Trophoblast cell (in vitro differentiated cells and primary cell): ENCODE results near the gene RNF32.

ENCODE experiments used
- DNase-seq, 2 donors: peaks; one replicate each; pipeline ENCODE4 v3.0.0-alpha.2; 2016
- H2AFZ ChIP-seq: 2 replicates; pipeline ENCODE4 v1.6.1; 2013; ENCODE audit warnings: low read length, moderate library complexity, mild to moderate bottlenecking; ENCODE audit not compliant: insufficient read depth, poor library complexity
- H2AK5ac ChIP-seq: 2 replicates; pipeline ENCODE4 v1.6.1; 2013; ENCODE audit warnings: mild to moderate bottlenecking, low read length
- H2BK120ac ChIP-seq: 2 replicates; pipeline ENCODE4 v1.6.1; 2013; ENCODE audit warnings: low read length, mild to moderate bottlenecking, moderate library complexity; ENCODE audit not compliant: insufficient read depth, poor library complexity
- H2BK12ac ChIP-seq: 2 replicates; pipeline ENCODE4 v1.6.1; 2013; ENCODE audit warnings: mild to moderate bottlenecking, low read length, moderate library complexity
- H2BK5ac ChIP-seq: 2 replicates; pipeline ENCODE4 v1.6.1; 2013; ENCODE audit warnings: low read length, low read depth, moderate library complexity, mild to moderate bottlenecking; ENCODE audit not compliant: poor library complexity
- H3K14ac ChIP-seq: 2 replicates; pipeline ENCODE4 v1.6.1; 2013; ENCODE audit warnings: mild to moderate bottlenecking, low read length
- H3K18ac ChIP-seq: 2 replicates; pipeline ENCODE4 v1.6.1; 2013; ENCODE audit warnings: mild to moderate bottlenecking, low read length
- H3K23ac ChIP-seq: 2 replicates; pipeline ENCODE4 v1.6.1; 2013; ENCODE audit warnings: low read length
- H3K27ac ChIP-seq: 2 replicates; pipeline ENCODE4 v1.5.1; 2013; ENCODE audit warnings: low read depth, mild to moderate bottlenecking, inconsistent platforms, low read length, moderate library complexity
- H3K27me3 ChIP-seq: 2 replicates; pipeline ENCODE4 v1.6.1; 2013; ENCODE audit warnings: inconsistent platforms, mild to moderate bottlenecking, low read length, moderate library complexity; ENCODE audit not compliant: insufficient read depth
- H3K36me3 ChIP-seq, 2 experiments: 1 replicate in 1 of 2; 2 replicates in 1 of 2; pipeline ENCODE4 v1.6.1; 2013; ENCODE audit warnings: low read length in 2 of 2, mild to moderate bottlenecking in 2 of 2, moderate library complexity in 1 of 2; ENCODE audit not compliant: insufficient read depth in 2 of 2, control insufficient read depth in 1 of 2
- H3K4ac ChIP-seq: 2 replicates; pipeline ENCODE4 v1.6.1; 2013; ENCODE audit warnings: low read depth, mild to moderate bottlenecking, low read length, moderate library complexity
- H3K4me1 ChIP-seq, 2 experiments: 1 replicate in 1 of 2; 2 replicates in 1 of 2; pipeline ENCODE4 v1.6.1; 2013; ENCODE audit warnings: low read length in 2 of 2, mild to moderate bottlenecking in 2 of 2, moderate library complexity in 1 of 2; ENCODE audit not compliant: insufficient read depth in 2 of 2, control insufficient read depth in 1 of 2
- H3K4me2 ChIP-seq: 2 replicates; pipeline ENCODE4 v1.6.1; 2013; ENCODE audit warnings: inconsistent platforms, mild to moderate bottlenecking, low read length, moderate library complexity
- H3K4me3 ChIP-seq: 2 replicates; pipeline ENCODE4 v1.5.1; 2013; ENCODE audit warnings: mild to moderate bottlenecking, low read depth, low read length, inconsistent platforms
- H3K79me1 ChIP-seq: one replicate; pipeline ENCODE4 v1.6.1; 2013; ENCODE audit warnings: low read length
- H3K79me2 ChIP-seq: 2 replicates; pipeline ENCODE4 v1.6.1; 2013; ENCODE audit warnings: low read length, mild to moderate bottlenecking; ENCODE audit not compliant: control insufficient read depth, insufficient read depth, poor library complexity
- H3K9ac ChIP-seq: 2 replicates; pipeline ENCODE4 v1.6.1; 2013; ENCODE audit warnings: mild to moderate bottlenecking, low read length
- H3K9me3 ChIP-seq: 2 replicates; pipeline ENCODE4 v1.6.1; 2013; ENCODE audit warnings: low read depth, mild to moderate bottlenecking, control low read depth, inconsistent platforms, low read length; ENCODE audit not compliant: insufficient read depth
- H4K12ac ChIP-seq: 2 replicates; pipeline ENCODE4 v1.6.1; 2013; ENCODE audit warnings: low read depth, mild to moderate bottlenecking, low read length, moderate library complexity
- H4K8ac ChIP-seq: 2 replicates; pipeline ENCODE4 v1.6.1; 2013; ENCODE audit warnings: low read depth, mild to moderate bottlenecking, low read length, moderate library complexity
- H4K91ac ChIP-seq: one replicate; pipeline ENCODE4 v1.6.1; 2013; ENCODE audit warnings: low read depth, mild to moderate bottlenecking, low read length, moderate library complexity
- WGBS: extraction: QIAGEN DNeasy Blood & Tissue Kit; methylation state at CpG from one replicate; pipeline ENCODE4 v1.1.7; 2013; ENCODE audit warnings: missing lambda C conversion rate; ENCODE audit not compliant: insufficient read length, insufficient coverage; ENCODE audit errors: extremely low coverage; 5-methylcytosine and 5-hydroxymethylcytosine counted together

The RNF32 gene

GRCh38 chr7:156652886-156653568 is 12.5 kb downstream of the RNF32 start:
- Histone ChIP-seq H3K23ac (no peak overlapping the region), H3K18ac (no peak overlapping the region), H2AK5ac (no peak overlapping the region), H2AFZ (no peak overlapping the region), H3K4ac (no peak overlapping the region), H4K91ac (no peak overlapping the region), H3K4me1 (no peaks in the 10 kb centered on the region), H3K27ac (no peak overlapping the region), H3K79me1 (no peaks in the 10 kb centered on the region), H3K27me3 (no peaks in the 10 kb centered on the region), H3K14ac (no peak overlapping the region), H4K12ac (no peak overlapping the region), H2BK120ac (no peak overlapping the region), H3K4me2 (no peak overlapping the region), H3K4me3 (no peak overlapping the region), H3K36me3 (no peaks in the 10 kb centered on the region), H3K9me3 (no peaks in the 10 kb centered on the region), H2BK12ac (no peak overlapping the region), H4K8ac (no peak overlapping the region), H3K9ac (no peak overlapping the region), H2BK5ac (no peak overlapping the region), H3K79me2 (no peaks in the 10 kb centered on the region)
- no CpG with 5 or more reads among the region's 8 CpGs for WGBS
- DNase-seq: no peak

DNA sequence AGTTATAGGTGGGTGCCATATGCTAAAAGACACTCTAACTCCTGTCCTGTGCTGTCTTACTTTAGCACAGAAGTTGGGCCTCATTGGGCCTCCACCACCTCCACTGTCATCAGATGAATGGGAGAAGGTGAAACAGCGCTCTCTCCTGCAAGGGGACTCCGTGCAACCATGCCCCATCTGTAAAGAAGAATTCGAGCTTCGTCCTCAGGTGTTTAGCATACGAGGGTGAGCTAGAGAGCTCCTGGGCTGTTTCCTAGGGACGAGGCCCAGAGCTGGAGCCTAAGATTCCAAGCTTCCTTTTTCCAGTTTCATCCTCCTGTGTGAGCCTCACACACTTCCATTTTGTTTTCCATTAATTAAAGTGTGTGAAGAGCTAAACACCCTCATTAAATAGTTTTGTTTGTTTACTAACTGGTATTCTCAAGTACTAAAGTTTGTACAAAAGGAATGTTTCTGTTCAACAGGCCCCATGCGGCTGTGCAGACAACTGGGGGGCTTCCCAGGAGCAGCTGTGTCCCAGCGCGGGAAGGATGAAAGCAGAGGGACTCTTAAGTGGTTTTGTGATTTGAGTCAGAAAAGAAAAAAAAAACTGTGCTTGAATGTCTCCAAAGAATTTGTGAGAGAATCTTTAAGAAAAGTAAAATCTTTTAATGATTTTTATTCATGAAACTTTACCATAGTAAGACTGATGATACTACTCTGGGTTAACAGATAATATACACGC is 14.1 kb downstream of the RNF32 start:
- Histone ChIP-seq H3K14ac (no peak overlapping the region), H2AFZ (no peak overlapping the region), H3K36me3 (no peaks in the 10 kb centered on the region), H2AK5ac (no peak overlapping the region), H3K27ac (no peak overlapping the region), H3K79me2 (no peaks in the 10 kb centered on the region), H3K79me1 (no peaks in the 10 kb centered on the region), H2BK12ac (no peak overlapping the region), H3K23ac (no peak overlapping the region), H3K4me2 (no peak overlapping the region), H3K18ac (no peak overlapping the region), H4K8ac (no peak overlapping the region), H2BK5ac (no peak overlapping the region), H4K12ac (no peak overlapping the region), H3K4ac (no peak overlapping the region), H3K9me3 (no peaks in the 10 kb centered on the region), H2BK120ac (no peak overlapping the region), H3K4me1 (no peaks in the 10 kb centered on the region), H3K27me3 (no peaks in the 10 kb centered on the region), H3K9ac (no peak overlapping the region), H4K91ac (no peak overlapping the region), H3K4me3 (no peak overlapping the region)
- no peak for DNase-seq
- no CpG with 5 or more reads among the region's 10 CpGs for WGBS

- H3K36me3 ChIP-seq: no peaks in the 10 kb centered on the region
- no peak overlapping the region for H3K4me3 ChIP-seq
- H4K12ac ChIP-seq: no peak overlapping the region
- no peaks in the 10 kb centered on the region for H3K27me3 ChIP-seq
- H3K9me3 ChIP-seq: no peaks in the 10 kb centered on the region
- H2AFZ ChIP-seq: no peak overlapping the region
- WGBS: no CpG with 5 or more reads among the region's 6 CpGs
- no peak overlapping the region for H3K27ac ChIP-seq
- no peaks in the 10 kb centered on the region for H3K79me1 ChIP-seq
- H4K91ac ChIP-seq: no peak overlapping the region
- no peaks in the 10 kb centered on the region for H3K4me1 ChIP-seq
- no peak overlapping the region for H2BK5ac ChIP-seq
- H3K4me2 ChIP-seq: no peak overlapping the region
- H2BK12ac ChIP-seq: no peak overlapping the region
- H3K79me2 ChIP-seq: no peaks in the 10 kb centered on the region
- no peak overlapping the region for H3K9ac ChIP-seq
- no peak overlapping the region for H2AK5ac ChIP-seq
- H3K23ac ChIP-seq: no peak overlapping the region
- H2BK120ac ChIP-seq: no peak overlapping the region
- no peak overlapping the region for H3K14ac ChIP-seq
- no peak overlapping the region for H4K8ac ChIP-seq
- no peak overlapping the region for H3K18ac ChIP-seq
- DNase-seq: no peak
- no peak overlapping the region for H3K4ac ChIP-seq
Observed at GRCh38 chr7:156655251-156655650, 14.7 kb downstream of the RNF32 start.

GRCh38 chr7:156655983-156656382 is 15.4 kb downstream of the RNF32 start:
- no peak overlapping the region for H2AFZ ChIP-seq
- no peaks in the 10 kb centered on the region for H3K9me3 ChIP-seq
- no peak overlapping the region for H2BK12ac ChIP-seq
- H3K4me3 ChIP-seq: no peak overlapping the region
- H3K23ac ChIP-seq: no peak overlapping the region
- H3K14ac ChIP-seq: no peak overlapping the region
- DNase-seq: no peak
- no peaks in the 10 kb centered on the region for H3K4me1 ChIP-seq
- no CpG with 5 or more reads among the region's 4 CpGs for WGBS
- H3K4ac ChIP-seq: no peak overlapping the region
- no peak overlapping the region for H4K8ac ChIP-seq
- no peak overlapping the region for H2BK120ac ChIP-seq
- no peaks in the 10 kb centered on the region for H3K36me3 ChIP-seq
- H2BK5ac ChIP-seq: no peak overlapping the region
- no peaks in the 10 kb centered on the region for H3K27me3 ChIP-seq
- H3K79me1 ChIP-seq: no peaks in the 10 kb centered on the region
- H3K4me2 ChIP-seq: no peak overlapping the region
- no peak overlapping the region for H3K9ac ChIP-seq
- no peak overlapping the region for H2AK5ac ChIP-seq
- H3K18ac ChIP-seq: no peak overlapping the region
- H3K27ac ChIP-seq: no peak overlapping the region
- H4K12ac ChIP-seq: no peak overlapping the region
- no peak overlapping the region for H4K91ac ChIP-seq
- H3K79me2 ChIP-seq: no peaks in the 10 kb centered on the region
